HTERT RPE-1 (cell line): ENCODE data around the gene TSR2.

Experiments used
- in situ Hi-C: fragments of 300-500 bp; cut with MboI; formaldehyde crosslinking; loops from 4 replicates; pipeline ENCODE4 v1.14.3; 2020; ENCODE audit warnings: low sequenced_read_pairs

The TSR2 gene, protein sequence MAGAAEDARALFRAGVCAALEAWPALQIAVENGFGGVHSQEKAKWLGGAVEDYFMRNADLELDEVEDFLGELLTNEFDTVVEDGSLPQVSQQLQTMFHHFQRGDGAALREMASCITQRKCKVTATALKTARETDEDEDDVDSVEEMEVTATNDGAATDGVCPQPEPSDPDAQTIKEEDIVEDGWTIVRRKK

GRCh38 chrX:54439960-54440871 lies at the start of gene TSR2:
Gene TSR2, plus strand, starts transcription at chrX:54440404. Its CDS starts 18 bp downstream, at chrX:54440422.
- in situ Hi-C loops = no loop called here

- in situ Hi-C loops = no loop called here
Observed at GRCh38 chrX:54397113-54397512, 43.1 kb upstream of the TSR2 start.

- in situ Hi-C loops = no loop called here
Observed at GRCh38 chrX:54407266-54407665, 32.9 kb upstream of the TSR2 start.

DNA sequence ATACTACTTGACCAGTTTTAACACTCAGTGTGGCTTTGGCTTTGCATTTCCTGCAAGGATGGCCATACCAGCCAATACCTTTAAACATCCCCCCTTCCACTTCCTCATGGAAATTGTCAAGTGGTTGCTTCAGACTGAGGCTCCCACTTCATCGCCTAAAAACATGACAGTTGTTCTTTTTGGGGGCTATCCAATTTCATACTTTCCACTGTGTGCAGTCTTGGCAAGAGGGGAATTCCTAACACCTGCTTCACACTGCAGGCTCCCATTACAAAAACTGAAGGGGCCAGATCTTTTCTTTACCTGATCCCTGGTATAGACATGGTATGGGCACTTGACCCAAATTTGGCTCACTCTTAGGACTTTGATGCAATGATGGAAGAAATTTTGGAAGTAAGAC lies 28.5 kb upstream of the TSR2 start:
- in situ Hi-C loops = no loop called here

DNA sequence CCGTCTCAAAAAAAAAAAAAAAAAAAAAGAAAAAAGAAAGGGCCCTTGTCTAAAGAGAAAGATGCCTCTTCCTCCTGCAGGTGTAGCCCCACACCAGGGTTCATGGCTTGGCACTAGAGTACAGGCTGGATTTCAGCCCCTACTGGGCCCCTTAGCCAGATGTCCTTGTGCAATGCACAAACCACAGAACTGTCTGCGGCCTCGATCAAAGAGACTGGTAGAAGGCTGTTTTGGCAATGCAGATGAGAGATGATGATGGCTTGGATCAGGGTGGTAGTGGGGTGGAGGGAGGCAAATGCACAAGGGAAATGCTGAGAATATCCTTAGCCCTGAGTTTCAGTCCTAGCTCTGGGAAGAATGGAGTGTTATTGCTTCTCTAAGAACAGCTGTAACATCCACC lies 26.5 kb upstream of the TSR2 start:
- in situ Hi-C loops = no loop called here

DNA sequence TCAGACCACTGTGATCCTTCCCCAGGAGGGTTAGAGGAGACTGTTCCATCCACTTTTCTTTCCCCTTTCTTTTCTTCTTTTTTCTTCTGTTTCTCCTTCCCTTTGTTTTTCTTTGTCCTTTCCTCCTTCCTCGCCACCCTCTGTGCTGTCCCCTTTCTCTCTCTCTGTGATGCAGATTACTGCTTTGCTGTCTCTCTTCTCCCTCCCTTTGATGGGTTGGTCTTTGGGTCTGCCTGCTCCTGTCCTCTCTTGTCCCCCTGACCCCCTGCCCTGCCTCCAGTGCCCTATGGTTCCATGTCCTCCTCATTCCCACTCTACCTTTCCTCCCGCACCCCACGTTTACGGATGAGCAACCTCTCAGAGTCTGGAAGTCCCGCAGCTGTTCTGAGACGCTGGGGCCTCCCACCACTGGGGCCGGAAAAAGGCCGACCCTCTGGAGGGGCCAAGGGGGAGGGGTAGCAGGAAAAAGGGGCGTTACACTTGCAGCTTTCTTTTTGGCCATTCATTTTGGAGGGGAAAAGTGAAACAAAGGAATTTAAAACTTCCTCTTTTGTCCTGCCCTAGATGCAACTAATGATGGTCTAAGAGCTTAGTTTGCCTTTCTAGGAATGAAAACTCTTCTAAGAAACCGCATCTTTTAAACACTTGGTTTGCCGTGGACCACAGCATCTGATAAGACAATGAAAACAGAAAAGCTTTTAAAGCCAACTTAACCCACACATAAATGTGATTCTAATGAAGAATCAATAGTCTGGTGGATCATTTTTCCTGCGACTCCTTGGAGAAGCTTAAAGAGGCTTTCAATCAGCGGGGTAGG lies 24.5 kb upstream of the TSR2 start:
- in situ Hi-C loops = no loop called here

- in situ Hi-C loops = no loop called here
Observed at GRCh38 chrX:54416965-54417364, 23.2 kb upstream of the TSR2 start.

DNA sequence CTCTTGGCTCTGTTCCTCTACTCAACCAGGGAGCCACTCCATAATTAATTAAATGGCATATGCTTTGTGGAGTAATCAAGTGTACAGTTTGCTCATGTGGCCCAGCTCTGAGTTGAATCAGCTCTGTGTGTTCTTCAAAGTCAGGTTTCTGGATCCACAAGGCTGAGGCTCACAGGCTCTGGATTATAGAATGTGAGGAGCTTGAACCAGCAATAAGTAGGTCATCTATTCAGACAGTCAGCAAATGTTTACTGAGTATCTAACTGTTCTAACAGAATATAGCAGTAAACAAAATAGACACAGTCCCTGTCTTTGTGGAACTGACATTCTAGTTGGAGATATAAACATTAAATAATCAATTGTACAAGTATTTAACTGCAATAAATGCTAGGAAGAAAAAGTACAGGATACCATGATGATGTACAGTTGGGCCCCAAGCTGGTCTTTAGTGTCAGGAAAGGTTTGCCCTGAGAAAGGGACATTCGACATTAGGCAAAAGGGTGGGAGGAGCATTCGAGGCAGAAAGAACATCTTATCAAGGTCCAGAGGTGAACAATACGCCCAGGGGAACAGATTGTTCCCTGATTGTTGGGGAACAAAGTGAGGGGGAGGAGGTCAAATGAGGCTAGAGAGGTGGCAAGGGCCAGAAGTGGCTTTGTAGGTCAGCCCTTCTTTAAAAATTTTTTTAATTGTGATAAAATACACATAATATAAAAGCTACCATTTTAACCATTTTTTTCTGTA lies 20.5 kb upstream of the TSR2 start:
- in situ Hi-C loops = no loop called here

- in situ Hi-C loops = no loop called here
Observed at GRCh38 chrX:54422168-54422567, 18.0 kb upstream of the TSR2 start.

DNA sequence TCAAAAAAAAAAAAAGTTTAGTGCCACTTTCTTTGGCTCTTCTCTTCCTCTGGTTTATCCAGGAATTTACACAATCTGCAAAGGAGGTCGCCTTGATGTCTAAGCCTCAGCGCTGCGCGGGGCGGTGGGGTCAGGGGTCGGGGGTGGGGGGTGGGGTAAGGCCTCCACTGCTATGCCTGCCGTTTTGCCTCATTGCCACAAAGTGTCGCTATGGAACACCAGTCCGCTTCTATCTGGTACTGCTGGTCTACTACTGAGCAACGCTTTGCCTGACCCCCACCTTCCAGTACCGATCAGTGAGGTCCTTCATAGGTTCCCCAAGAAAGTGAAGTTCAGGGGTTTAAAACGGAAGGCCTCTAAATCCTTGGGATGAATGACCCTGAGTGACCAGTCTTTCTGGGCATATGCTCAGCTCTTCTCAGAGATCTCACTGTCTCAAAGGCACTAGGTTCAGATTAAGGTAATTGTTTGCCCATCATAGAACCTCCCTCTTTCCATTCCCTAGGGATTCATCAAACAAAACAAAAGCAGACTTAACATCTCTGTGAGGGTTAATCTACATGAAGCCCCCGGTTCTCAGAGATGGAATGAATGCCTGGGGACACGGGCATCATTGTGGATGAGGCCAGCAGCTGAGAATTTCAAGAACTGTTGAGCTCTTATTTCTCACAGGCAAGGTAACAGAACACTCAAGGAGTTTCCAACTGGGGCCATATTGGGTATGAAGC lies 16.9 kb upstream of the TSR2 start:
- in situ Hi-C loops = no loop called here

- in situ Hi-C loops = no loop called here
Observed at GRCh38 chrX:54427837-54428424, 12.3 kb upstream of the TSR2 start.

DNA sequence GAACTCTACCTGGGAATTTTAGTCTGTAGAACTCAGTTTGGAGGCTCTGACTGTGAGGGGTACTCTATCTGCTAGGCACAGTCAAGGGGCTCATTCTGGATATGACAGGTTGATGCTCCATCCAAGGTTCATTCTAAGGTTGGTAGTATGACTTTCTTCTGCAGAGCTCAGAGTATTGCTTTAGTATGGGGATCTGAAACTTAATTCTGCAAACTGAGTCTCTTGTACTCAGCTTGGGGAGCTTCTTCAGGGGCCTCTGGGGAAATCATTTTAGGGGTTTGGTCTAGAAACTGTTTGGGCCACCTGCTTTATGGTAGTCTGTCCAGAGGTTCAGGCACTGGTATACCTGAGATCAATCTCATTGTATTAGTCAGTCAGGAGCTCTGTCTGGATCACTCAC lies 9.7 kb upstream of the TSR2 start:
- in situ Hi-C loops = no loop called here

- in situ Hi-C loops = no loop called here
Observed at GRCh38 chrX:54435121-54435520, 5.1 kb upstream of the TSR2 start.

GRCh38 chrX:54442790-54443189 lies 2.6 kb downstream of the TSR2 start:
- in situ Hi-C loops = no loop called here

DNA sequence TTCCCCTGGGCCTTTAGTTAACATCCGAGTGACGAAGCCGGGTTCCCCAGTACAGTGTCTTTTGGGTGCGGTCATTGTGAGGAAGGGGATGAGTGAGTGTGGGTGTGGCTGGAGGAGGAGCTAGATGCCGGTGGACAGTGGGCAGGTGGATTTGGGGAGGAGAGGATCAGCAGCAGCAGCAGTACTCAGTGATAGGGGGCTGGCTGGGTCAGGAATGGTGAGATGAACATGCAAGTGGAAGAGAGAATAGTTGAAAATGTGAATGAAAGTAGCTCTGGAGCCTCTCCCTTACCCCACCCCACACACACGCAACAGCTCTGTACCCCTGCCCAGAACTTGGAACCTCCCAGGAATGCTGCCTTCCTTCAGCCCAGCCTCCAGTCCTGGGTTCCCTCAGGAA lies 4.5 kb downstream of the TSR2 start:
- in situ Hi-C loops = no loop called here

DNA sequence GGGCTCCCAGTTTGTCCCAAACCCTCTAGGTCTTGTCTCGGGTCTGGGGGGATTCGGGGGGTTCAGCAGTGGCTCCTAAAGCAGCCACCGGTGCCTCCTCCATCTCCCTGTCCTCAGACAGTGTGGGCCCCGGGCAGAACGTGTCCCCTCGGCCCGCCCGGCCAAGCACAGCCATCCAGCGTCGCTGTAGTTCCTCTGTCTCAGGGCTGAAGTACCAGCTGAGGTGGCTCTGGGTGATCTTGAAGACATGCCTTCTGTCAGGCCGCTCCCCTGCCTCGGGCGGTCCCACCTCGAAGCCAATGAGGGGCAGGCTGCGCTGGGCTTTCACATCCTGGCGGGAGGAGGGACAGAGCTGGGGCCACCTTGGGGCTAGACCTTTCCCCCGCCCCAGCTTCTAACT lies 5.9 kb downstream of the TSR2 start:
- in situ Hi-C loops = no loop called here

DNA sequence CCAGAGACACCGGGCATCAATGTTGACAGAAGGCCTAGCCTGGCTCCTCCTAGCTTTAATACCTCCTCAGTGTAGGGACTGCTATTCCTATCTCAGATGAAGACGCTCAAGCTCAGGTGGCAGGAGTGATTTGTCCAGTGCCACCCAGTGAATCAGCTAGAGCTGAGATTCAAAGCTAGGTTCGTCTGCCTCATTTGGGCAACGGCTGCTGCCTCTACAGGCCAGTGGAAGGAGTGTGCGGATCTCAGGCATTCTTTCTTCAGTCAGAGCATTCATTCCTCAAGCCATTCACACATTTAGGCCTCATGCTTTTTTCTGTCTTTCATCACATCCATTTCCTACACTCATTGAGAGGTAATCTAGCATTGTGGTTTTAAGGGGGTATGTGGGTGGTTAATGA lies 7.3 kb downstream of the TSR2 start:
- in situ Hi-C loops = no loop called here

DNA sequence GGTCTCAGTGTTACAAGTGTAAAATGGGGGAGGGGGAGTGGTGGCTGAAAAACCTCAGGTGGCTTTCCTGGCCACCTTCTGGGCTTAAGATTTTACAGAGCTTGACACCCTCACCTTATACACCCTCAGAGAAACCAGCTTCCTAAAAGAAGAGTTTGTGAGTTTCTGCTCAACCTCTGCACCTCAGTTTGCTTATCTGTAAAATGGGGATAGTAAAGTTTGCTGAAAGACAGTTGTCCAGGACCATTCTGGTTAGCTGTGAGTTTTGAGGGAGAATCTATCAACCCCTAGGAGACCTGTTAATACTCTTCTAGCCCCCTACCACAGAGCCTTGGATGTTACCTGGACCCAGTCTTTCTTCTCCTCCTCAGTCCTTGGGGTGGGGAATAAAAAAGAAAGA lies 9.7 kb downstream of the TSR2 start:
- in situ Hi-C loops = no loop called here

DNA sequence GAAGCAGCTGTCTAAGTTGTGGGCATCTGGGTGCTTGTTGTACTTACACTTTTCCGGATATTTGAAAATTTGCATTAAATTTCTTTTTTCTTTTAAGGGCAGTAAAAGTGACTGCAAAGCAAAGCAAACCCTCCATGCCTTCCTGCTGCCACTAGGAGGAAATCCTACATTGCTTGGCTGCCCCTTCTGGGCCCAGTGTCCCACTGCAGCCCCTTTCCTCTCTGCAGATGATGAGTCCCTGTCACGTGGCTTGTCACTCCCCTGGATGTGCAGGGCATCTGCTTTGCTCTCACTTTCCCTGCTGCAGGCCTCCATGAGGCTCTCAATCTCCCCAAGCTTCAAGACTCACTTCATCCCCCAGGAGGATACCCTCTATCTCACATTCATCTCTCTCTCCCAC lies 12.7 kb downstream of the TSR2 start:
- in situ Hi-C loops = no loop called here
